GM21786 (cell line): ENCODE measurements around the gene SPIN1.

Source experiments
- ATAC-seq: cut with Tn5 transposase; IDR thresholded peaks from one replicate; pipeline ENCODE4 v1.9.1; 2021; ENCODE audit not compliant: unreplicated experiment

SPIN1 gene

GRCh38 chr9:88488166-88488565, 99.9 kb downstream of the SPIN1 start:
- ATAC-seq: no peak

- no peak for ATAC-seq
Observed at GRCh38 chr9:88494983-88495721, 106.9 kb downstream of the SPIN1 start.

- ATAC-seq: no peak
Observed at GRCh38 chr9:88497224-88497623, 109.0 kb downstream of the SPIN1 start.

- no peak for ATAC-seq
Observed at GRCh38 chr9:88498880-88499279, 110.6 kb downstream of the SPIN1 start.

GRCh38 chr9:88501086-88501485, 112.8 kb downstream of the SPIN1 start:
- ATAC-seq: no peak

GRCh38 chr9:88502552-88503034, 114.3 kb downstream of the SPIN1 start:
- ATAC-seq: no peak

GRCh38 chr9:88503081-88503844, 115.0 kb downstream of the SPIN1 start:
- no peak for ATAC-seq

GRCh38 chr9:88503845-88504764, 115.9 kb downstream of the SPIN1 start:
- no peak for ATAC-seq

- no peak for ATAC-seq
Observed at GRCh38 chr9:88508326-88508725, 120.1 kb downstream of the SPIN1 start.

- no peak for ATAC-seq
Observed at GRCh38 chr9:88511906-88512305, 123.7 kb downstream of the SPIN1 start.

GRCh38 chr9:88514247-88514646, 126.0 kb downstream of the SPIN1 start:
- no peak for ATAC-seq

GRCh38 chr9:88521308-88521707, 133.1 kb downstream of the SPIN1 start:
- ATAC-seq: no peak

GRCh38 chr9:88522360-88522759, 134.1 kb downstream of the SPIN1 start:
- no peak for ATAC-seq

GRCh38 chr9:88523056-88523455, 134.8 kb downstream of the SPIN1 start:
- ATAC-seq: no peak

- no peak for ATAC-seq
Observed at GRCh38 chr9:88524911-88525310, 136.7 kb downstream of the SPIN1 start.

GRCh38 chr9:88527618-88528017, 139.4 kb downstream of the SPIN1 start:
- no peak for ATAC-seq
